ENCODE measurements around the gene ZNF683.
A peak's percentile ranks its signal among the peaks of the same experiment; 100 is the strongest.
"Not testable (repeated sequence)": the region's sequence is repeated elsewhere in the genome, so short reads cannot be mapped to it uniquely, and the experiment has no call there.

The ZNF683 gene

DNA sequence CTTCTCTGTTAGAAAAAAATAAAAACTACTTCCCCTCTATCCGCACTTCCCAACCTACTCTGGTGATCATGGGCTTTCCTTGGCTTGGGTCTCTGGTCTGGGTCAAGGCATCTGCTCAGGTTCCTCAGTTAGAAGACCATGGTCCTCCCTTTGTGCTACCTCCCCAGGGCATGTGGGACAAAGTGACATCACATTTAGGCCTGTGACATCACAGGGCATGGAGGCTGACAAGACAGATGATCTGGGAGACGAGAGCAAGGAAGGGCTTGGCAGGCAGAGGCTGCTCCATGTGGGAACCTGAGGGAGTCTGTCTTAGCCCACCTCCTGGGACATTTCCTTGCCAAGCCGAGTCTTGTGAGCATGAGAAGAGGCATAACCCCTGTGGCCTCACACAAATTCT, at the start of gene ZNF683:
ZNF683 (minus strand) TSS at position 140 of the 400 bp plus-strand sequence. CDS start 4,179 bp downstream, outside the sequence.
- not testable (repeated sequence) for DNase-seq (ENCODE audit: low read depth); H3K4me3 ChIP-seq (ENCODE audit: control insufficient read depth, low read depth, low read length)

DNA sequence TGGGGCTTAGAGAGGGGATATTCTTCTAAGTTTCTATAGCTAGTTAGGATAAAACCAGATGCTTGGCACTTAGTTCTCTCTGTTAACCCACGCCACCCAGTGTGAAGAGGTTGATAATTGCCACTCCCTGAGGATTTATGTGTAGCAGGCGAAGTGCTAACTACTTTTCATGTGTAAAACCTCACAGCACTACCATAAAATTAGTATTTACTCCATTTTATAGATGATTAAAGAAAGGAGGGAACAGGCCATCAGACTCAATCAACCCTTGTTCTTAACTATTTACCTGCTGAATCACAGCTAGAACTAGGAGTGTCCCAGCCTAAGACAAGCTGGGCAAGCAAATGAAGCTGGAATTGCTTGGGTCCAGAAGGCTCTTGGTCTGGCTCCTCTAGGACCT, 46.9 kb upstream of the ZNF683 start:
- TF ChIP-seq, protein P1, sequence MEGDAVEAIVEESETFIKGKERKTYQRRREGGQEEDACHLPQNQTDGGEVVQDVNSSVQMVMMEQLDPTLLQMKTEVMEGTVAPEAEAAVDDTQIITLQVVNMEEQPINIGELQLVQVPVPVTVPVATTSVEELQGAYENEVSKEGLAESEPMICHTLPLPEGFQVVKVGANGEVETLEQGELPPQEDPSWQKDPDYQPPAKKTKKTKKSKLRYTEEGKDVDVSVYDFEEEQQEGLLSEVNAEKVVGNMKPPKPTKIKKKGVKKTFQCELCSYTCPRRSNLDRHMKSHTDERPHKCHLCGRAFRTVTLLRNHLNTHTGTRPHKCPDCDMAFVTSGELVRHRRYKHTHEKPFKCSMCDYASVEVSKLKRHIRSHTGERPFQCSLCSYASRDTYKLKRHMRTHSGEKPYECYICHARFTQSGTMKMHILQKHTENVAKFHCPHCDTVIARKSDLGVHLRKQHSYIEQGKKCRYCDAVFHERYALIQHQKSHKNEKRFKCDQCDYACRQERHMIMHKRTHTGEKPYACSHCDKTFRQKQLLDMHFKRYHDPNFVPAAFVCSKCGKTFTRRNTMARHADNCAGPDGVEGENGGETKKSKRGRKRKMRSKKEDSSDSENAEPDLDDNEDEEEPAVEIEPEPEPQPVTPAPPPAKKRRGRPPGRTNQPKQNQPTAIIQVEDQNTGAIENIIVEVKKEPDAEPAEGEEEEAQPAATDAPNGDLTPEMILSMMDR (IDR thresholded peaks at IDR 0.05; ENCODE audit: control insufficient read depth, insufficient read depth, low read depth, low read length, missing control alignments), result no peak
- no peak overlapping the region for H3K4me3 ChIP-seq (ENCODE audit: control insufficient read depth, low read depth, low read length)
- DNase-seq (ENCODE audit: low read depth), result no peak

DNA sequence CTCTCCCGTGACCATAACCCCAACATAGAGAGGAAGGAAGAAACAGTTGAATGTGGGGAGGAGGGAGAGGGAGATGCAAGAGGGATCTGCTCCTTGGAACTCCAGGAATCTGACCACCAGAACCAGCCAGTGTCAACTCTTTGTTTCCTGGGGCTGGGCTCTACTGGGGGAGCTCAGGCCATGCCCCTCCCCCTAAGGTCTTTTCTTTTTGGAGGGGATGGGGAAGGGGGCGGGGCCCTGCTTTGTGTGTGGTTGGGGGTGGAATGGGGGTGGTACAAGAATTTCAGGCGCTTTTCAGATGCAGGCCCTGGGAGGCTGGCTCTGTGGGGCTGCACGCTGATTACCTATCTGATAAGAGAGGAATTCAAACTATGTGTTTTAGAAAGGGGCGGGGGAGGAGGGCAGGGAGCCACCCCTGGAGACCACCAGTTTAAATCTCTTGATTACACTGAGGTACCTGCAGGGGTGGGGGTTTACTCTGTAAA, 46.4 kb upstream of the ZNF683 start:
- H3K4me3 ChIP-seq (ENCODE audit: control insufficient read depth, low read depth, low read length), result no peak overlapping the region
- DNase-seq (ENCODE audit: low read depth), result no peak
- TF ChIP-seq, protein P1 (IDR thresholded peaks at IDR 0.05; ENCODE audit: control insufficient read depth, insufficient read depth, low read depth, low read length, missing control alignments), result no peak

DNA sequence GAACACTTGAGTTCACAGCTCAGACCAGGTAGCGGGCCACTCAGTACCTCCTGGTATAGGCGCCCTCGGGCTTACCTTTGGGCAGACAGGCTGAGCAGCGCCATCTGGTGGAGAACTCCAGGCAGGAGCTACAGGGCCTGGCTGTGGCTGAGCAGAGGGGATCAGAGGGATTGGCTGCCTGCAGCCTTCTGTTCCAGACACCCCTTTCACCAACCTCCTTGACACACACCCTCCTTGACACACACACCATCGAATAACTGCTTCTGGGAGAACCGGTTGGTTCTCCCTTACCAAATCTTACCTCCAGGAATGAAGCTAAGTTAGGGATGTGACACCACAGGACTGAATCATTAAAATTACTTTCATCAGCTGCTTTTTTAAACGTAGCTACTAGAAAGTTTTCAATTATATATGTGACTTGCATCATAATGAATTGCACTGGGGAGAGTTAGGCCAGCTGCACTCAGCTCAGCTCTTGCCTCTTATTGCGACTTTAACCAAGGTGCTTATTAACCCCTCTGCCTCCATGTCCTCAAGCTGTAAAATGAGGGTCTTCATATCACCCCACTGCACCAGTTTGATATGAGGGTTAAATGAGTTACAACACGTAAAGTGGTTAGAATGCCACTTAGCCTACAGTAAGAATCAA, 44.7 kb upstream of the ZNF683 start:
- TF ChIP-seq, protein P1 (IDR thresholded peaks at IDR 0.05; ENCODE audit: control insufficient read depth, insufficient read depth, low read depth, low read length, missing control alignments), result peak; percentile 92
- H3K4me3 ChIP-seq (ENCODE audit: control insufficient read depth, low read depth, low read length), result no peak overlapping the region
- no peak for DNase-seq (ENCODE audit: low read depth)

DNA sequence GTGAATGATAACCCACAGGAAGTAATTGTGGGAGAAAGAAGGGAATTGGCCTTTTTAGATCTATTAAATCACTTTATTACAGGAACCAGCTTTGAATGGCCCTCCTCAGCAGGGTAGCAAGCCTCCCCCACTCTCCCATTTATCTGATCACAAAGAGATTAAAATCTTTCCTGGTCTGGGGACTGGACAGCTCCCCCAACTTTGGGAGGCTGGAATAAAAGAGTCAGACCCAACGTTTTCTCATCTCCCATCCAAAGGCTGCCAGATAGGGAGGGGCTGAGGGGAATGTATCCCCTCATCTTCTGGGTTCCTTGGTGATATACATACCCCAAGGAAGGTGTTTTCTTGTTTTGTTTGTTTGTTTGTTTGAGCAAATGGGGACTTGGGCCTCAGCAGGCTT, 40.5 kb upstream of the ZNF683 start:
- no peak for DNase-seq (ENCODE audit: low read depth)
- TF ChIP-seq, protein P1 (IDR thresholded peaks at IDR 0.05; ENCODE audit: control insufficient read depth, insufficient read depth, low read depth, low read length, missing control alignments), result no peak
- H3K4me3 ChIP-seq (ENCODE audit: control insufficient read depth, low read depth, low read length), result no peak overlapping the region

DNA sequence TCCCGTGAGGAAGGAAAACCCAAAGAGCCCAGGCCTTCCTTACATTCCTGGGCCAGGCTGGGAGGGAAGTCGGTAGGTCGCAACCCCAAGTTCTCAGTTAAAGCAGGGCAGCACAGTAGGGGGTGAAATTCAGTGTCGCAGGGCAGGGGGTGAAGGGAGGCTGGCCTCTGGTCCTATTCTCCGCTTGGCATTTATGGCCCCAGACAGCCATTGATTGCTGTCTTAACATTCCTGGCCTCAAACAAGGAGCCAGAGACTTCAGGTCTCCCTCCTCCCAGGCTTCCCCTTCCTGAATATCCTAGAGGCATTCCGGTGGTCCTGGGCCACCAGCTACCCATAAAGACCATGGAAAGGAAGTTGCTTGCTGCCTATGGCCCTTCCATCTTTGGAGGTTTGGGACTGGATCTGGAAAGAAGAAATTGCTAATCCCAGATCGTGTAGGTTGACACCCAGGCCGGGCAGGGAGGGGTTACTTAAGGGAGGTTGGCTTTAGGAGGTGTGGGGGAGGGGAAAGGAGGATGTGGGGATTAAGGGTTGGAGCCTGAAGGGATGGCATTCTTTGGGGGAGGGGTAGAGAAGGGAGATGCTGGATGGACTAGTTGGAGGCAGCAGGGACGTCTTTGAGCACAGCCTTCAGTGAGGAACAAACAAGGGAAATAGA, 39.8 kb upstream of the ZNF683 start:
- TF ChIP-seq, protein P1 (IDR thresholded peaks at IDR 0.05; ENCODE audit: control insufficient read depth, insufficient read depth, low read depth, low read length, missing control alignments), result no peak

DNA sequence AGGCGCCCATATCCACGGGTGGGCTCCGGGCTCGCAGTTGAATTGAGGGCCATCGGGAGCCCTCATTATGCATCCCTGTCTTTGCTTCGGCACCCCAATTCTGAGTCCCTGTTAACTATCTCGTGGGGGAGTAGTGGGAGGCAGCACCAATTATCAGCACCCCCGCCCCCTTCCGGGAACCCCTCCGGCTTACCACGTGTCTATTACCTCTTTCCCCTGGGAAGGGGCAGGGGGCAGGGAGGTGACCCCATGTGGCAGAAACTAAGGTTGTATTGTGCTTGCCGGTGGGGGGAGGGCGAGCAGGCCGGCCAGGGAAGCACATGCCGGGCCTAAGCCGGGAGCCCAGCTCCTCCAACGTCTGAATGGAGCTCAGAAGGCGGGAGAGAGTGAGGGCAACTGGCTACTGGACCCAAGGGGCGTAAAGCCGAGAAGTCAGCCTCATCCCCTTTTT, 39.1 kb upstream of the ZNF683 start:
- TF ChIP-seq, protein P1 (IDR thresholded peaks at IDR 0.05; ENCODE audit: control insufficient read depth, insufficient read depth, low read depth, low read length, missing control alignments), result no peak
- no peak for DNase-seq (ENCODE audit: low read depth)
- no peak overlapping the region for H3K4me3 ChIP-seq (ENCODE audit: control insufficient read depth, low read depth, low read length)

More for the DNA sequence above, 39.8 kb upstream of the ZNF683 start:
- no peak overlapping the region for H3K4me3 ChIP-seq (ENCODE audit: control insufficient read depth, low read depth, low read length)
- no peak for DNase-seq (ENCODE audit: low read depth)

Measured in AG09309 (cell line).